ENCODE measurements around the gene CUBN.

CUBN gene

DNA sequence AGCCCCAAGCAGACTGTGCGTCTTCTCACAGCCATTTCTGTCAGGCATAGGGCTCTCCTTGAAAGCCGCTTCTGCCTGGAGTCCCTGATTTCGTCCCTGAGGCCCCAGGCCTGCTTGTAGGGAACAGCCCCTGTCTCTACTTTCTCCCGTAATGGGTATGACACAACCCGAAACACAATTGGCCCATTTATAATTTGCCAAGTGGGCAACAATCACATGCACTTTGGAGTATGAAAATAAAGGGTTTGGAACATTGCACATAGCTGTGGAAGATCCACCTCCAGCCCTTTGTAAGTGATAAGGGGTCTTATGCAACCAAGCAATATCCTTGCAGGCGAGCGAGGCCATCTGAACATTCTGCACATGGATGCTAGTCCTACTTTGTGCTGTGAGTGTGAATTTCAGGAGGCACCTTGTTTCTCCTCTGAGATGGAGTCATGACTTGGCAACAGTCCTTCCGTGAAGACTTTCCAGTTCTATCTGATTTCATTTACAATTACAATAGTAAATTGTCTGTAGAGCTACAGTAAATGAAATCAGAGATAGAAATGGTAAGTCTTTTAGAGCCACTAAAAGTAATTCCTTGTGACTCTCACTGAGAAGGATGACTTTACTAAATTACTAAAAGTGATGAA lies 141.5 kb downstream of the CUBN start:
- no peak for DNase-seq (ENCODE audit: low spot score)

DNA sequence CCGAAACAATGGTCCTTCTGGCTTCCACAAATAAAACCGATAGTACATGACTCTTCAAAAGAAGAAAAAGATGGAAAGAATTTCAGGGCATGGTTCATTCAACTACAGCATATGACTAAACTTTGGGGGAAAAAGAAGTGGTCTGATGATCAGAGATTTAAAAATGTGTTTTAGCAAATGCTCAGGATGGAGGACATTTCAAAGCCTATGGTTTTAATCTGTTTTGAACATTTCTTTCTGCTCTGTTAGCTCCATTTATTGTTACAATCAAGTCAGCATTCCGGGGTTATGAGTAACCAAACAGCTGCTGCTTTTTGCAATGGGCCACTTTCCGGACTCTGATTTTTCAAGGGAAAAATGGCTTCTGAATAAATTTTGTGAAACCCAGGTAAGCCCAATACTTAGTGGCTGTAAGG lies 142.4 kb downstream of the CUBN start:
- DNase-seq (ENCODE audit: low spot score), result no peak

DNA sequence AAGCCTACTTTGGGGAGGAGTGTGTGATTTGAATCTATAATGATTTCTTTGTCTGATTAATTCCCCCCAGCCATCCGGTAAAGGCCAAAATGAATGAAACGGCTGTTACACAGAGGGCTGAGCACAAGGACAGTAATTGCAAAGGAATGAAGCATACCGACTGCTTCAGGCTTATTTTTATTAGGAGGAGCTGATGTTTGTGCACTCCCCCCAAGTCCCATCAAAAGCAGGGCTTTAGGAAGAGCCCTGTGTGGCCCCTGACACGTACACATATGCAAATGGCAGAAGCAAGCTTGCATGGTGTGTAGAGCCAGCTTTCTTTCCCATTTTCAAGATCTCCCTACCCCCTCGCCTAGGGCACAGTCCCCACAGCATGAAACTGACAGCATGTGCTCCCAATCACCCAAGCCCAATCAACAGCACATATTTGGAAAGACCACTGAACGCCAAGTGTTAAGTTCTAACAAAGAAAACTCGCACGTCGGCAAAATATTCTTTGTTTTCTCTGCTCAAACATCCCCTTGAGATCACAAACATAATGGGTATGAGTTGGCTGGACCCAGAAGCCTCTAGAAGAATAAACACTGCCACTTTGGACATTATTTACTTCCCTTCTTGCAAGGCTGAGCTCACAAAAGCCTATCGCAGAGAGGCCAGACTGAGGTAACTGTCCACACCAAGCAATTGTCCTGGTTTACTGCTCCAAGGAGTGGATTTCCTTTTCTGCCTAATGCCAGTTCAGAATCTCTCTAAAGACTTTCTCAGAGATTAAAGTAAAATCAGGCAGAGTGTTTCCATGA lies 143.0 kb downstream of the CUBN start:
- no peak for DNase-seq (ENCODE audit: low spot score)

DNA sequence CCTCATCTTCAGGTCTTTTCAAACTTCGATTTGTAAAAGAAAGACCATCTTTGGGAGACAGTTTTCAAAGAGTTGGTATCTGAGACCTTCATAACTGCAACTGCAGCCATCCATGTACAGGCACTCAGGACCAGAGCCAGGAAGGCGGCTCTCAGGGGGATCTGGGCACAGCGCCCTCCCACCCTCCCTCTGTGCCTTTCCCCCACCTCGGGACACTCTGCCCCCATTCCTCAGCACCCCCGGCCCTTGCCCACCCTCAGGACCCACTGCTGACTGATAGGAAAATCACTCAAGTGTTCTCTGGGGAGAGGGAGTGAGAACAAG lies 143.6 kb downstream of the CUBN start:
- DNase-seq (ENCODE audit: low spot score), result no peak

DNA sequence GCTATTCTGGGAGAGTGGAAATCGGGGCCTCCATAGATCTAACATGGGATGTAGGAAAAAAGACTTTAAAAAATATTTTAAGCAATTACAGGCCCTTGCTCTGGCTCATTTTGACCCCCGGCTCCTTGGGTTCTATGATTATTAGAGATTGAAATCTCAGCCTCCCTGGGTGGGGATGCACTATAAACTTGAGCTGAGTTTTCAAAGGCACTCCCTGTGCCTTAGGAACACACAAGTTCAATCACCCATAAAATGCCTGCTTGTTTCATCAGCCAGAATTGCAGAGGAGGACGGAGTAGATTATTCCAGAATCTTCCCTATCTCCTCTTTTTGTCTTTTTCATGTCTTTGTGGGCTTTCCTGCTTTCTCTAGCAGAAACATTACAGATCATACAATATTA lies 145.4 kb downstream of the CUBN start:
- no peak for DNase-seq (ENCODE audit: low spot score)

DNA sequence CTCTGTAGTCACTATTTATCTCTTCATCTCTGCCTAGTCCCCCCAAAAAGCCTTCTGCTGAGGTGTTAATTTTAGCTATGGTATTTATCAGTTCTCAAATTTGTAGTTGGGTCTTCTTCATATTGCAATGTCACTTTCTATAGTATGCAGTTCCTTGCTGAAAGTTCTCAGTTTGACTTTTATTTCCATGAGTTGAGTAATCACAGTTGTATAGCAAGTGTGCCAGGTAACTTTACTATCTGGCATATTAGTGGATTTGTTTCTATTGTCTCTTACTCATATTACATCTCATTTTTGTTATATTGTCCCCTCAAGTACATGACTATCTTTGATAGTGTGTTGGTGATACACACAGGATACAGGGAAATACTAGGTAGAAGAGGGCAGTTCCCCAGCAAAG lies 152.8 kb downstream of the CUBN start:
- DNase-seq (ENCODE audit: low spot score), result no peak

DNA sequence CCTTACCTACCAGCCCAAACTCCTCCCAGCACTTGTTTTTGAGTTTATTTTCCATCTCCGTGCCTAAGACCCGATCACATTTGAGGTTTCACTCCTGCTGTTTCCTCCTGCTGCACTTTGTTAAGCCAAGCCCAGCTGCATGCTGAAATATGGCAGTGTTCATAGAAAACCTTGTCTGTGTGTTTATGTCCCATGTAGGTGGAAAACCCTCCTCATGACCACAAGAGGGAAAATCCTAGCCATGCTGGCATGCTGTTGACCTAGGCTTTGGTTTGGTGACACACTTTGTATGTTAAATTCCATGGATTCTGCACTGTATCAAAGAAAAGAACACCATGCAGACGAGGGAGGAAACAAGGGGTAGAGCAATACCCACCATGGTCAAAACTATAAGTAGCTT lies 154.4 kb downstream of the CUBN start:
- no peak for DNase-seq (ENCODE audit: low spot score)

DNA sequence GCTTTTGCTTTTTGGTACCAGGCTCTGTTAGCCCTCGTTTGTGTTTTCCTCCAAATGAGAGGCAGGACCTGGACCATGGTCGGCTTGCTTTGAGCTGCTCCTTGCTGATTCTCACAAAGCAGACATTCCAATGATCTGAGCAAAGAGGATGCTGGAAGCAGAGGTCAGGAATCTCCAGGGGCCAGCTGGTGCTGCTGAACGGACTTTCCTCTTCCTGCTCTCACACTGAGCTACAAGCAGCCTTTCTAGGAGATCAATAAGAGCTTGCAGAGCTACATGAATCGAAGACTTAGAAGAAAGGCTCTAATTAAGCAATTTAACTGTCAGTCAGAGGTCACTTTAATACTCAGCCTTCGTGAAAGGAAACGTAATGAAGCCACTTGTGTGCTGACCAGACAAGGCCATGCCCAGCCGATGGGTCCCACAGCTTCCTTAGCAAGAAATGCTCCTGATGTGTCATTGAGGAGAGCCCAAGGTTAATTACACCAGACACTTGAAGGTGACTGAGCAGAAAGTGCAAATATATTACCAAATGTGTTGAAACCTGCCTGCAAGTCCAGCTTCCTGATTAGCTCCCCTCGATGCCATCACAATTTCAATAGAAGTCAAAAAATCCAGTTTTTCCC lies 161.1 kb downstream of the CUBN start:
- DNase-seq (ENCODE audit: low spot score), result no peak

DNA sequence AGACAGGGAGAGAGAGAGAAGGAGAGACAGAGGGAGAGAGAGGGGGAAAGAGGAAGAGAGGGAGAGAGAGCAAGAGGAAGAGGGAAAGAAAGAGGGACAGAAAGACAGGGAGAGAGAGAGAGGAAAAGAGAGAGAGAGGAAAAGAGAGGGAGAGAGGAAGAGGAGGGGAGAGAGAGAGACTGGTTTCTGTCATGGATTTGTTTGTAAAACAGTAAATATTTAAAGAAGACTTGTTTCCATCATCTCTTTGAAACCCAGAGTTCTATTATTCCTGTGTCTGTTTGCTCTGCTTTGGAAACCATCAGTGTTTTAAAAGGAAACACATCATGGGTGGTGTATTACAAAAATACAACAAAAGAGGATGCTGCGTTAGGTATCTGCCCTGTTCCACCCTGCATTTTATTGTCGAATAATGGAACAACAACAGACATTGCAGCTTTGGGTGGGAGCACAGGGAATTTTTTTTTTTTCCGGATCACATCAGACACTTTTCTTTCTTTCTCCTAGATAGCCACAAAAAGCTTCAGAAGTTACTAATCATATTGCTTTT lies 161.7 kb downstream of the CUBN start:
- no peak for DNase-seq (ENCODE audit: low spot score)

DNA sequence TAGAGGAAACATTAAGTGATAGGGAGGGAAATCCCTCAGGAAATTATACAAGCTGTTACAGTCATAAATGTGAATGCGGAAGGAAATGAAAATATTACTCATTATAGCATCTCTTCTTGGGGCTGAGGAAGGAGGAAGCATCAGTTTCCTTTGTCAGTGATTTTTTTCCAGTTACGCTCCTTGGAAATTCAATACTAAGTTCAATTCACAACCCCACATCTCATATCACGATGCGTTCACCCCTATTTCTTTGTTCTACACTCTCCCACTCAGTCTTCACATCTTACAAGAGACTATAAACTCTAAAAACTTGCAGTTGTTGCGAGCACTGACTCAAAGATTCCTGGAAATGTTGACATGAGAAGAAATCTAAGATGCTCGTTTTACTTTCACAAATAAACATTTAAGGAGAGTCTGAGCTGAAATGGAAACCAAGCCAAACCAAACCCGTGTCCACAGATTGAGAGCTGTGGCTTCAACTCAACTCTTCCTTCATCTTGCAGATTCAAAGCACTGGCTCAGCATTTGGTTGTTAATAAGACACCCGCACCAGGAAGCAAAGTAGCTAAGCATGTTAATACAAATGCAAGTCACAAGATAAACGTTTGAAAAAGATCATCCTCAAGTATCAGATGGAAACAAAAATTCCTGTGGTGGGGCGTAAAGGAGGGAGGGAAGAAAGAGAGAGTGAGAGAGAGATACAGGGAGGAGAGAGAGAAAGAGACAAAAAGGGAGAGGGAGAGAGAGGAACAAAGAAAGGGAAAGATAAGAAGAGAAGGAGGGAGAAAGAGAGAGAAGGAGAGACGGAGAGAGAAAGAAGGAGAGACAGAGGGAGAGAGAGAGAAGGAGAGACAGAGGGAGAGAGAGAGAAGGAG lies 162.4 kb downstream of the CUBN start:
- DNase-seq (ENCODE audit: low spot score), result no peak

DNA sequence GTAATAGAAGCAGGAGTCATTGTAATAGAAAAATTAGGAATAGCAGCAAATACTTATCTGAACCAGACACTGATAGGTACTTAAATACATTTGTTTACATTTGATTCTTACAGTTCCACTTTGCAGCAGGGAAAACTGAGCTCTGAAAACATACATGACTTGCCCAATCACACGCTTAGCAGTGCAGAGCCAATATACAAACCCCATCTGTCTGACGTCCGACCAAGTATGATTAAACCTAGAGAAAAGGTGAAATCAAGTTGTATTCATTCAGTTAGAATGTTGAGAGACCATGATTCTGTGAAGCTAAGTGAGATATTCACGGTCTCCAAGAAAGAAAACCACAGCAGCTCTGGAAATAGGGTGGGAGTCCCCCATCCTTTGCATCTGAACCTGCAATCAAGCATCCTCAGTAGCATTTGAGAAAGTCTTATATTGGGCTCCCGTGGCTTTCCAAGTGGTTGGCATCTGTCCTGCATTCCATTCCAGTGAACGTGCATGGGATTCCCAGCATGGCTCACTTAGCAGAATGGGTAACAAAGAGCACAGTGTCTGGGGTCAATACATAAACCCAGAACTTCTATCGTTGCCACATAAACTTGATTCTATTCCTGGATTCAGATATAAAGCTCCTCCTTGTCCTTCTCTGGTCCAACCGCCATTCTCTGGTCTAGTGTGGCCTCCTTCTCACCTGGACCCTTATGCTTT lies 163.7 kb downstream of the CUBN start:
- no peak for DNase-seq (ENCODE audit: low spot score)

DNA sequence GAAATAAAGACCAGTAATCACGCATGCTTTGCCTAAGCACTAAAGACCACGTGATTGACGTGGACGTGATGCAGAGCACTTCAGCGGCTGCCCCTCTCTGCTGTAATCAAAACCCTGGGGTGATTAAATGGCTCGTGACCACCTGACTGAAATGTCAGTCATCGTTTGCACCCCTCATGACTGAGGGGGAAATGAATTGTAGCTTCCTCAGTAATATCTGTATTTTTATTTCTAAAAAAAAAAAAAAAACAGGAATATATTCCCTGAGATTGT lies 164.3 kb downstream of the CUBN start:
- DNase-seq (ENCODE audit: low spot score), result no peak

DNA sequence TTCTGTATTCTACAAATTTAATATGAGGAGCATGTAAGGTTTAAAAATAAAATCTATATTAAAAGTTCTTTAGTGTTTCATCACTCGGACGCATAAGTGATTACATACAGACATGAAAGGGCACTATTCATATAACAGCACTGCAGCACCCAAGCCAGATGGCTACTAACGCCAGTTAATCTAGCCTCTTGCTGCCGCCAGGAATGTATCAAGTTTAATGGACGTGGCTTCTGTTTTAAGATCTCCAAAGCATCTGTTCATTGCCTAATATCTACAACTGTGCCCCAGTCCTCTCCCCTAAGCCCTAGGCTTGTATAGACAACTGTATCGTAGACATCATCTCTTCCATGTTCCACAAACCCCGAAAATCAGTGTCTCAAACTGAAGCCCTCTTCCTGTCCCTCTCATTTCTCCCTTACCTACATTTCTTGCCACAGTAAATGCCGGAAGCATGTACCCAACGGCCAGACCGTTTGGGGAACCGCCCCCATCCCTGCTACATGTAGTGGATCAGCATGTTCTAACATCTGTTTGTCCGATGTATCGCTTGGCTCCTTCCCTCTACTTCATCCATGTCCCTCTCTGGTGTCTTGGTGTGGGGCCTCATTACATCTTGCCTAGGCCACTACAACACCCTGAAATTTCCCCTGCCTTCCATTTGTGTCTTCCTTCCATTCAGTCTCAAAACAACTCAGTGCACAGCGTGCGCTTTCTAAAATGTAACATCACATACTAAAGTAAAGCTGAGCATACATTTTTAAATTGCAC lies 164.9 kb downstream of the CUBN start:
- DNase-seq (ENCODE audit: low spot score), result no peak

DNA sequence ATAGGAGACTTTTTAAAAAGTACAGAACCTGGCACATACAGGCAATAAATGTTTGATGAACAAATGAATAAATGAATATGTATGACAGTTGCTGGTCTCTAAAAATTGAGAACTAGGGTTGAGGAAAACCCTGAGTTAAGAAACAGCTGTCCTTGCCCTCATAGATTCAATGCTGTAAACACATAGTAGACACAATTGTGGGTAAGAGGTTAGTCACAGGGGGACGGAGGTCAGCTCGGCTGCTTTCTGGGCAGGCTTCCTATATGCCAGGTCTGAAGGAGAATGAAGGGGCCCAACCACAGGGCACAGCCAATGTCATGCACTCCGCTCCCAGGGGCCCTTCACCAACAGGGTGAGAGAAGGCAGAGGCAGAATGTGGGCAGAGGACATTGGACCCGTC lies 169.1 kb downstream of the CUBN start:
- DNase-seq (ENCODE audit: low spot score), result no peak

DNA sequence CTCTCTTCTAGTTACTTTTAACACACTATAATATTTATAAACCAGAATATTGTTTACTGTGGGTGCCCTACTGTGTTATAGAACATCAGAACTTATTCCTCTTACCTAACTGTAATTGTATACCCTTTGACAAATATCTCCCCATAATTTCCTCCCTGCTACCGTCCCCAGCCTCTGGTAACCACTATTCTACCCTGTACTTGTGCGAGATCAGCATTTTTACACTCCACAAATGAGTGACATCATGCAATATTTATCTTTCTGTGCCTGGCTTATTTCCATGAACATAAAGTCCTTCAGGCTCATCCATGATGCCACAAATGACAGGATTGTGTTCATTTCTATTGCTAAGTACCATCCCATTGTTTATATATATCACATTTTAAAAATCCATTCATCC lies 172.6 kb downstream of the CUBN start:
- no peak for DNase-seq (ENCODE audit: low spot score)

DNA sequence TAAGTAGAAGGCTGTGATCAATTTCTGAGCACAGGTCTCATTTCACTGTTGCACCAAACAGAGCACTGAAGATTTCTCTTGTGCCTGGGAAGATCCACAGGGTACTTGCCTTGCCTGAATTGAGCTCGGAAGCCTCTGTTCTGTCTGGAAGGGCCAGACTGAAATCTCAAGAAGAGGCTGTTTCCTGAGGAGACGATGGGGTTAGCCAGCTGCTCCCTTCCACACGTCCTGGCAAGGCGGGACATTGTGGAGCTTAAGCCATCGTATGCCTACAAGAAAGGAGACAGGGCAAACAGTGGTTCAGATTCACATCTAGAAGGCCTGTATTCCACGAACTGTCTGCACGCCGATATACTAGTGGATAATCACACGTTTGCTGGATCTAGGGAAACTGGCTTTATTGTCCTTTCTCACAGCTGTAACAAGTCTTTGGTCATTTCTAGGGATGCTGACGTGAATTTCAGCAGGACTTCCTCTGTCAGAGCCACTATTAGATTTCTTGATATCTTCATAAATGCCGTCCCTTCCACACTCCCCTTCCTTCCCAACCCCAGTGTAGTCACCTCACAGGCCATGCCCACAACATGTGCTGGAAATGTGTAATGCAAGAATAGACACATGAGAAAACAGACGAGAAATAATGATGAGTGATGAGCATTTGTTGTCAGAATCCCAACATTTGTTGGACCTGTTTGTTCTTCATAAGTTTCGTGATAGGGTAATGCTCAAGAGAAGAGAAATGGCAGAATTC lies 175.2 kb downstream of the CUBN start:
- no peak for DNase-seq (ENCODE audit: low spot score)

DNA sequence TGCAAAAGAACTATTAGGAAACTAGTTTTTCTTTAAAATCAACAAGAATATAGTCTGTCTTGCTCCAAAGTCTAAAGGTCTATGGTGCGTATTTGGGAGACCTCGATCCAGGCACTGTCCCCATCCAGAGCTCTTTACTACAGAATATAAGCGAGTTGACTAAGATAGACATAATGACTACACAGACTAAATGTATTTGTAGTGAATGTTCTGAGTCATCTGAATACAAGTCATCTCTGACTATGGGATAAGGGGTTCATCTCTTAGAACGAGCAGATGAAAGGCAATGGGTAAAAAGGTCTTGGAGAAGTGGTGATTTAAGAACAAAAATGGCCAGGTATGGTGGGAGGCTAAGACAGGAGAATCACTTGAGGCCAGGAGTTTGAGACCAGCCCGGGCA lies 176.3 kb downstream of the CUBN start:
- no peak for DNase-seq (ENCODE audit: low spot score)

DNA sequence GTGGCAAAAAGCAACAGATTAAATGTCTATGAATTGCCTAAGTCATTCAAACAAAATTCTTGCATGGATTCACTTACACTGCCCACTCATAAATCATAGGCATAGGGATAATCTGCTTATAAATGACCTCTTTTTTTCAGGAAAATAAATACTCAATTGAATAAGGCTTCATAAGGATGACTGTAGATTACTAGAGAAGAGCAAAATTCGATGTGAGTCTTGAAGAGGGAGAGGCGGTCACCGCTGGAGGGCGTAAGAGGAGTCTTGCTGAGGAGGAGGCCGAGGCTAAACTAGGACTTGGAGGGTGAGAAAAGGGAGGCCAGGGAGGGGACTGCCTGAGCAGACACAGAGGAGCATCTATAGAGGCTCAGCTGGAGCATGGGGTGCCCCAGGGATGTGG lies 177.0 kb downstream of the CUBN start:
- no peak for DNase-seq (ENCODE audit: low spot score)

DNA sequence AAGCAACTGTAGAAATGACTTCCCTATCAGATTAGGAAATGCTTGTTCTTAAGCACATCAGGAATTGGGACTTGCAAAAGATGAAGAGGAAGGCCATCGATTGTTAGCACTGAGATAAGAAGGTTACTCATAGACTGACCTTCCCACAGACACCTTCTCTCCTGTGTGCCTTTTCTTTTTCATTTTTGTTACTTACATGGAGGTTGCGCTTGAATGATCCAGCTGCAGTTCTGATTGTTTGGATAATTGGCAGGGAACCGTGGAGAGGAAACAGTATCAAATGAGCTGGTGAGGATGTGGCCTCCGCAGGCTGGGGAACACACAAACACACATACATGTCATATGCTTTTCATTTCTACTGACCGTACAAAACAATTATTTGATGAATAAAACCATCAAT lies 177.5 kb downstream of the CUBN start:
- DNase-seq (ENCODE audit: low spot score), result no peak
